GM15510 (cell line): ENCODE measurements around the gene LRRC34.

Experiments used
- POLR2A ChIP-seq: IDR thresholded peaks from 3 replicates; pipeline ENCODE4 v1.6.1; 2011; ENCODE audit warnings: borderline replicate concordance; ENCODE audit not compliant: insufficient read length; ENCODE audit errors: extremely low read depth

The LRRC34 gene

DNA sequence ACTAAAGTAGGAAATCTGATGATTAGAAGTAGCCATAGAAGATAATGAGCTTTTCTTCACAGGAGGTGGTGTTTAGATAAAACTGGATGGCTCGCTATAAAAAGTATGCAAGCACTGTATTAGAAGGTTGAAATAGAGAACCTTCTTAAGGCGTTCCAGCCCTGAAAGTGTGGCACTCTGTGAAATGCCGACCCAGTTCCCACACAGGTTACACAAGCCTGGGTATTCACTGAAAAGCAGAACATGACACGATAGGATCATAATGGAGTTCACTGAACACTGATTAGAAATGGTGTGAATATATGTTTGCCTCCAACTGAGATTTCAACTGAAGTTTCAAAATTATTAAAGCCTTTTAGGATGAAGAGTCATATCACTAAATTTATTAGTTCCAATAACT is 15.0 kb upstream of the LRRC34 start:
- TF ChIP-seq POLR2A, result no peak

DNA sequence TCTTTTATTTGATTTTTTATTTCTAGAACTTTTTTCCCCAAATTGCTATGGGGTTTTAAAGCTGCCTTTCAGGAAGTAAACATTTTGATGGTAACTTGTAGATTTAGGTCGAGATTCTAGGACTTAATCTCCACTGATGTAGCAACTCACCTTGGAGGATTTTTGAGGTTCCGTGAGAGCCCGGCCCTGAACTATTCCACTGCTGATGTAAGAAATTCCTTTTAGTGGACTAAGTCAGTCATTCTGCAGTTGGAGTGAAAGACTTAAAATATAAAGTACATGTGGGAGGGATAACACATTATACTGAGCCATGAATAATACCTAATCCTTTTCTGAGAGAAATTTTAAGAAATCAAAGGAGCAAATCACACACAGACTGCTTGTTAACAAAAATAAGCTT is 12.6 kb upstream of the LRRC34 start:
- no peak for TF ChIP-seq POLR2A

DNA sequence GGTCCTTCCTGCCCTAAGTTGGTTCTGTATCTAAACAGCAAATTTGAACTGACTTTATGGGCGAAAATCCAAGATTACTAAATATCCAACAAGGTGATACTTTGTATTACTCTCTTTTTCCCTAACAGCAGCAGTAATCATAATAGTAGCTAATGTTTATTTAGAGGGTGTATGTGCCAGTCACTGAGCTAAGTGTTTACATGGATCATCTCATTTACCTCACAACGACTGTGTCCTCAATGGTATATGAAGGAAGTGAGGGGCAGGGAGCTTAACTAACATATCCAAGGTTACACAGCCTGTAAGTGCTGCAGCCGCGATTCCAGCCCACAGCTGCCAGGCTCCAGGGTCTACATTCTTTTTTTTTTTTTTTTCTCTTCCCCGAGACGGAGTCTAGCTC is 10.3 kb upstream of the LRRC34 start:
- TF ChIP-seq POLR2A, result no peak

DNA sequence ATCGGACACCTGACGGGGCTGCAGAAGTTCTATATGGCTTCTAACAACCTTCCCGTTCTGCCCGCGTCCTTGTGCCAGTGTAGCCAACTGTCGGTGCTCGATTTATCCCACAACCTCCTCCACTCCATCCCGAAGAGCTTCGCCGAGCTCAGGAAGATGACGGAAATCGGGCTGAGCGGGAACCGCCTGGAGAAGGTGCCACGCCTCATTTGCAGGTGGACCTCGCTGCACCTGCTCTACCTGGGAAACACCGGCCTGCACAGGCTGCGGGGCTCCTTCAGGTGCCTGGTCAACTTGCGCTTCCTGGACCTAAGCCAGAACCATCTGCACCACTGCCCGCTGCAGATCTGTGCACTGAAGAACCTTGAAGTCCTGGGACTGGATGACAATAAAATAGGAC is 9.8 kb upstream of the LRRC34 start:
- no peak for TF ChIP-seq POLR2A

DNA sequence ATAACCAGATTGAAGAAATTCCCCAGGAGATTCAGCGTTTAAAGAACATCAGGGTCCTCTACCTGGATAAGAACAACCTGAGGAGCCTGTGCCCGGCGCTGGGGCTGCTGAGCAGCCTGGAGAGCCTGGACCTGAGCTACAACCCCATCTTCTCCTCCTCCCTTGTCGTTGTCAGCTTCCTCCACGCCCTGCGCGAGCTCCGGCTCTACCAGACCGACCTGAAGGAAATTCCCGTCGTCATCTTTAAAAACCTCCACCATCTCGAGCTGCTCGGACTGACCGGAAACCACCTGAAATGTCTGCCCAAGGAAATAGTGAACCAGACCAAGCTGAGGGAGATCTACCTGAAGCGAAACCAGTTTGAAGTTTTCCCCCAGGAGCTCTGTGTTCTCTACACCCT is 9.4 kb upstream of the LRRC34 start:
- TF ChIP-seq POLR2A, result no peak

DNA sequence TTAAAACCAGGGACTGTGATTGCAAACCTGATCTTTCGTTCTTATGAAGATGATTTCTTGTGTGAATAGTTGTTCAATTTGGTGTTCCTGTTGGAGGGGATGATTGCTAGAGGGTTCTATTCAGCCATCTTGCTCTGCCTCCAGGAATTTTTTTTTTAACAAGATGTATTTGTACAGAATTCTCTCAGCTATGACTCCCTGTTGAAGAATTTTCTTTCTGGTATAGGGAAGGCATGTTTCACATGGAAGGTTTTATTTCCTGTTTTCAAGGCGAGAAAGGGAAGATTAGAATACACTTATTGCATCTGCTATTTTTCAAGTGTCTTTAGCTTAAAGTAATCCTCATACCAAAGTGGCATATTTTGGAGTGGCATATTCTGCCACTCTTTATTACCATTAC is 5.6 kb upstream of the LRRC34 start:
- no peak for TF ChIP-seq POLR2A

DNA sequence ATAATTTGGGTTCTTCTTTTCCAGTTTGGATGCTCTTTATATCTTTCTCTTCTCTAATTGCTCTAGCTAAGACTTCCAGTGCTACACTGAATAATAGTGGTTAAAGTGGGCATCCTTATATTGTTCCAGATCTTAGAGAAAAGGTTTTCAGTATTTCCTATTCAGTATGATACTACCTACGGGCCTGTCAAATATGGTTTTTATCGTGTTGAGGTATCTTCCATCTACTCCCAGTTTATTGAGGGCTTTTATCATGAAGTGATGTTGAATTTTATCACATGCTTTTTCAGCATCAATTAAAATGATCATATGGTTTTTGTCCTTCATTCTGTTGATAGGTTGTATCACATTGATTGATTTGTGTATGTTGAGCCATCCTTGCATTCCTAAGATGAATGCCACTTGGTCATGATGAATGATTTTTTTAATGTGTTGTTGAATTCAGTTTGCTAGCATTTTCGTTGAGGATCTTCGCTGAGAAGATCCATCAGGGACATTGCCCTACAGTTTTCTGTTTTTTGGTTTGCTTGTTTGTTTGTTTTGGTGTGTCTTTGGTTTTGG is 3.0 kb upstream of the LRRC34 start:
- no peak for TF ChIP-seq POLR2A

DNA sequence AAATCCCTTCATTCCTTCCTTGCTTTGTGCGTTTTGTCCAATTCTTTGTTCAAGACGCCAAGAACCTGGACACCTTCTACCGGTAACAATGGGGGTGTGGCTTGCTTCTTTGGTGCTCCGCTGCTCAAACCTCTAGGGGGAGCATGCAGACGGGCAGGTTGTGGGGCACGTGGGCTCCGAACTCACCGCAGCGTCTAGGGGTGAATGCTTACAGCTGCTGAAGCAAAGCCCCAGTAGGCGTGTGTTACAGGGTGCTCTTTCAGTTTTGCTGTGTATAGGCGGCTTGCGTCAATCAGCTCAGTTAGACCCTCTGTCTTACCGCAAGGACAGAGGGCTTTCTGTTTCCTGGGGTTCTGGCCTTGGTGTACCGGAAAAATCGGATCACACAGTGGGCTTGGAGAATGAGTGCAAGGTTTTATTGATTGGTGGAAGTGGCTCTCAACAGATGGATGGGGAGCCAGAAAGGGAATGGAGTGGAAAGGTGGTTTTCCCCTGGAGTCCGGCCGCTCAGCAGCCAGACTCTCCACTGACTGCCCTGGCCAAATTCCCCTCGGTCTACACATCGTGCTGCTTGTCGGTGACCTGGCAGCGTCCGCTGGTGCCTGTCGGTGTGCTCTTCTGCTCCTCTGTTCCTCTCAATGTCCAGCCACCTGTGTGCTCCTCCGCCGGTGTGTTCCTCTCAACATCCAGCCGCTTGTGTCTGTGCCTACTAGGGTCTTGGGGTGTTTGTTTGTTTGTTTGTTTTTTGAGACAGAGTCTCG is 1.2 kb upstream of the LRRC34 start:
- TF ChIP-seq POLR2A, result peak; percentile 16

DNA sequence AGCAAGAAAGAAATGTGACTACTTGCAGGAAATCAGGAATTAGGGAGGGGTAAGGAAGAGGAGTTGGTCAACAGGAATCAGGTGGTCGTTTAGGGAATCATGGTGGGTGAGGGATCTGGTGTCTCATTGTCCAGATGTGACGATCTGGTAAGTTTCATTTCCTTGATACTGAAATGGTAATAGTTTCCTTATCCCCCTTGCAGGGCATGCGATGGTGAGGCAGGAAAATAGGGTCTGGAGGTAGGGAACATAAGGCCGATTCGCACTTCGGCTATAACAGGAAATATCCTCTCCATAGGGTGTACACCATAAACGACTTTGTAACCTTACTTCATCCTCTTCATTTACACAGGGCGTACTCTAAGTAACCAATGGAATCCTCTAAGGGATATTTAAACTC is 574 bp upstream of the LRRC34 start:
- no peak for TF ChIP-seq POLR2A

DNA sequence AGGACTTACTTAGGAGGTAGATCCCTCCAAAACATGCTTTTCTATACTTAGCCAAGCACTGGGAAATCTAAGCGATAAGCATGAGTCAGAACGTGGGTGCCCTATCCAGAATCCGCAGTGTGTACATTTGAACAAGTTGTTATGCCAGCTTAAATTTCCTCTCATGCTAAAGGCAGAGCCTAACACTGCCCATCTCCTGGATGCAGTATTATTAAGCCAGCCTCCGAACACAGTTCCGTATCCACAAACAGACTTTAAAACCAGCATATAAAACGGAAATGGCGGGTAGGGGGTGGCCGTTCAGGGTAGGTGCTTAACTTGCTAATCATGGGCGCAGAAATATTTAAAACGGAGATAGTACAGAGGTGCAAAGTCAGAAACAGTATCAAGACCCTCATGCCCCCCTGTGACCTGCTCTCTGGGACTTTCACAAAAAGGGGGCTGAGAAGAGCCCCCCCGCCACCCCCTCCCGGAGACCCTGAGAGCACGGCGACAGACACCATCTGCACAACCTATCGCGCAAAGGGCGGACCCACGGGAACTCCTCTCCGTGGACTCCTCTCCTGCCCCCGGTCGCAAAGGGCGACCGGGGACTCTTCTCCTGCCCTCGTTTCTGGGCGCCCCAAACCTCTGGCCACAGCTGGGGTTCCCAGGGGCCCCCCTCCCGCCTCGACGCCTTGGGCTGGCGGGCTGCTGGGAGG is 923 bp downstream of the LRRC34 start:
- TF ChIP-seq POLR2A, result no peak

DNA sequence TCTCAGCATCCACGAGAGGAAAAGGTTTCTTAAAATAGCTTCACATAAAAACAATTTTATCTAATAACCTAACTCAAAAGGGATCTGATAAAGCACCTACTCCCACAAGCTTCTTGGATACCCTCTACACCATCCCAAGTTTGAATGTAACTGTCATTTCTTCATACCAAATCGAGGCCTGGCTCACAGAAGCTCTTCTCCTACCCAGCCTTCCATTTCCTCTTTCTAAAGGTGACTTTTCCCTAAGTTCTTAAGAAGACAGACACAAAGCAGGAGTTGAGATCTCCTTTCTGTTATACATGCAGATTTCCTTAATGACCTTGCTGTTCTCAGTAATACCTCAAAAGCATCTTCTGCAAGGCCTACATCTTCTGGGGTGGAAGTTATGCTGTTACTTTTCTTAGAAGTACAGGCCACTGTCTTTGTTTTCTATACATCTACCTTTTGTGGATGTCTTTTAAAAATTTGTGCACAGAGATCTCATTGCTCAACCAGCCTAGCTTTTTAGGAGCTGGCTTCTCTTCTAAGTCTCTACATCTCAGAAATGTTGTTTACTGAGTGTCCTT is 3.4 kb downstream of the LRRC34 start:
- TF ChIP-seq POLR2A, result no peak

DNA sequence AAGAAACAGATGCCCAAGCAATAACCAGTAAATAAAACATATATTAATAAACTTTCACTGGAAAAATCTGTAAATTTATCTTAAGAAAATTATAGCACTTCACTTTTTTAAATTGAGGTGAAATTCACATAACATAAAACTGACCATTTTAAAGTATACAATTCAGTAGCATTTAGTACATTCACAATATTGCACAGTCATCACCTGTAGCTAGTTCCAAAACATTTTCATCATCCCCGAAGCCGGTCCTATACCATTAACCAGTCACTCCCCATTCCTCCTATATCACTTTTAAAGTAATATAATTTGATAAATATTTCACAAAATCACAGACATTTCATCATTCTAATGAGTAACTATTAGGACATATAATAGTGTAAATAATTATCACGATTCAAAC is 8.0 kb downstream of the LRRC34 start:
- no peak for TF ChIP-seq POLR2A

DNA sequence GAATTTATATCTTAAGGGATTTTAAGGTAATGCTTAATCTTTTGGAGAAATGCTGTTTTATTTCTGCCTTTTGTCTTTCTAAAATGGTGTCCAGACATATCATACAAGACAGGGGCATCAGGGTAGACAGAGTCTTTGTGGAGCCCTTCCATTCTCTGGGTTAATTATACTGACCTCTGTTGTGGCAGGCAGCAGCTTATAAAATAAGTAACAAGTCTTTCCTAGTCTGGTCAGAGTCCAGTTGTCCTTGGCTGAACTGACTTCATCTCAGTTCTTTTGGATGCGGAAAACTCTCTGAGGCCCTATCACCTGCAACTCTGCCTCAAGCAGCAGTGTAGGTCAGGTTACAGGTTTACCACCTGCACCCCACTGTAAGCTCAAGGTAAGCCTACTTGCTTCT is 20.3 kb downstream of the LRRC34 start:
- TF ChIP-seq POLR2A, result no peak

DNA sequence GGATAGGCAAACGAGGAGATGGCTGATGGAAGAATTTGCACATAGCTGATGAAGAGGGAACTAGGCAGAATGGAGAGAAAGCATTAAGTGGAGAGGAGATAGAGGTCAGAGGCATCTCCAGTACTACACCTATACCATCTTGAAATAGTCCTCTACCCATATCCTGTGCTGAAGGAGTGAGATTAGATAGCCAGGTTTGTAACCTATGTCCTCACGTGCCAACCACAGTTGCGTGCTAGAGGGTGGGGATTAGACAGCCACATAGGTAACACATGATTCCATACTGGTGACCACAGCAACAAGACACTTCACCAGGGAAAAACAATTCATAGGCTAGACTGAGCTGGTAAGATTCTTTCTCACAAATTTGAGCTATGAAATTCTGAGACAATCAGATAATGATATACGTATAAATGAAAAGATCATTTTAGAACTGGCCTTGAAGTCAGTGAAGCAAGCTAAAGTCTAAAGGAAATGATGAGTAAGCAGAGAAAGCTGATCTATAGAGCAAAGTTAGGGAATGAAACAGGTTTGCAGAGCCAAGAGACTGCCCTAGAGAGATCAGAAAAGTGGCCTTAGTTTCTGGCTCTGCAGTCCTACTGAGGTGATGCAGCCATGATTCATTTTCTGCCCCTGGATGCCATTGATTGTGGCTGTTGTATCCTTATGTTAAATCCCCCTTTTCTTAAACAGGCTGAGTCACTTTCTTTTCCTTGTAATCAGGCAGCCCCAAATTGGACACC is 21.8 kb downstream of the LRRC34 start:
- TF ChIP-seq POLR2A, result no peak

DNA sequence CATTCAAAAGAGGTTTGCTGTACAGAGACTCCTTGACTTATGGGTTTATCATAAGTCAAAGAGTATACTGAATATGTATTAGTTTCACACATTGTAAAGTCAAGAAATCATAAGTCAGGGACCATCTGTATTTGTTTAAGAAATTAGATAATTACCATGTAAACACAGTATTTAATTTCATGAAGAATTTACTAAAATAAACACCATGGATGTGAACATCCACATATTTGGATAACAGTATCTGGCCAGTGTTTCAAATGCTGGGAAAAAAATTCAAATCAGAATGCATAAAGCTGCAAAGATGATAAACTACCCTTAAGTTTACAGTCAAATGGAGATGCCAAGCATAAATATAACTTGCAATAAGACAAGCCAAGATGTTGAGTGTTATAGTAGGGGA is 22.5 kb downstream of the LRRC34 start:
- TF ChIP-seq POLR2A, result no peak

DNA sequence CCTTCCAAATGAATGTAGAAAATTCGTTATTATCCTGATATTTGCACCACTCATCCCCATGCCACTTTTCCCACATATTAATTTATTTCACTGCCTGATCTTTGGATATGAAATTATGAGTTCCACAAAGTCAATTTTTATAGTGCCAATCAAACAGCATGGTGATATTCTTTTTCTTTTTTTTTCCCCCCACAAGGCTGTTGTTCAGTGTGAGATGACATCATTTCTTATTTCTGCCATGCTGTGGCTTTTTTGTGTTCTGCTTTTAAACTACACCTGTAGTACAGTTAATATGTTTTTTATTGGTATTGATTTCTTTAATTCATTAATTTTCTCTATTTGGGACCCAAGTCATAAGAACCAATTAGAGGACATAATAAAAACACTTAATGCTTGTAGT is 24.9 kb downstream of the LRRC34 start:
- TF ChIP-seq POLR2A, result no peak

DNA sequence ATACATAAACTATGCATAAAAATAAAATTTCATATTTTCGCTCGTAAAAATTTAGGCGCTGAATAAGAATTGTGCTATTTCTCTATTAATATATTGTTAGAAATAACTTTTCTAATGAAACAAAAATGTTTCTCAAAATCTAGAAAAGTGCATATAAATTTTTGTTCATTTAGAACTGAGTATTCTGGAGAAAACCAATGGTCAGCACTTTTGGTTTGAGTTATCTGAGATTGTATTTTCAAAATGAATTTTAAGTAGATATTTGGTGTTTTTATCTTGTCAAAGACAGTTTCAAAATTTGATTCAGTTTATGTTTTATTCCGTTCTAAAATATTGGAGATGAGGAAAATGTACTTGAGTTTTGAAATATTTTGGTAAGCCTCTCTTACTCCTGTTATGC is 25.6 kb downstream of the LRRC34 start:
- no peak for TF ChIP-seq POLR2A
